Retina (tissue), 1 donor: ENCODE measurements around the gene GDF10.

Experiments
- DNase-seq: peaks from one replicate; pipeline ENCODE4 v3.0.0-alpha.2; 2016

Gene GDF10

GRCh38 chr10:47358457-47358856, 58.5 kb downstream of the GDF10 start:
- DNase-seq, result no peak

GRCh38 chr10:47359101-47359500, 59.1 kb downstream of the GDF10 start:
- DNase-seq, result no peak

GRCh38 chr10:47359626-47360418, 59.8 kb downstream of the GDF10 start:
- DNase-seq, result no peak

- no peak for DNase-seq
Observed at GRCh38 chr10:47360419-47361040, 60.5 kb downstream of the GDF10 start.

GRCh38 chr10:47361293-47361692, 61.3 kb downstream of the GDF10 start:
- DNase-seq, result peak; percentile 66

- no peak for DNase-seq
Observed at GRCh38 chr10:47362199-47362598, 62.2 kb downstream of the GDF10 start.
